Glutamatergic neuron (in vitro differentiated cells): ENCODE data around the gene ARHGAP31. TPM values are rescaled to one million over a fixed set of nuclear protein-coding genes. Genes with fewer than 3 reads are reported as not detected.
A peak's percentile ranks its signal among the peaks of the same experiment; 100 is the strongest.

Experiments used
- DNase-seq: peaks from one replicate; pipeline ENCODE4 v3.0.0; 2022
- H3K27ac Mint-ChIP-seq: one replicate; pipeline ENCODE4 v1.8.0; 2020; ENCODE audit warnings: mild to moderate bottlenecking, mixed read lengths, inconsistent platforms; ENCODE audit not compliant: unreplicated experiment
- H3K27me3 Mint-ChIP-seq: one replicate; pipeline ENCODE4 v1.8.0; 2020; ENCODE audit warnings: mild to moderate bottlenecking, moderate library complexity, mixed read lengths, inconsistent platforms; ENCODE audit not compliant: unreplicated experiment
- H3K36me3 Mint-ChIP-seq: one replicate; pipeline ENCODE4 v1.8.0; 2020; ENCODE audit warnings: mild to moderate bottlenecking, mixed read lengths, inconsistent platforms; ENCODE audit not compliant: unreplicated experiment
- H3K4me1 Mint-ChIP-seq: one replicate; pipeline ENCODE4 v1.8.0; 2020; ENCODE audit warnings: mild to moderate bottlenecking, low read depth, mixed read lengths, inconsistent platforms; ENCODE audit not compliant: unreplicated experiment
- H3K4me3 Mint-ChIP-seq: one replicate; pipeline ENCODE4 v1.8.0; 2020; ENCODE audit warnings: mild to moderate bottlenecking, mixed read lengths, inconsistent platforms; ENCODE audit not compliant: unreplicated experiment
- H3K9me3 Mint-ChIP-seq: one replicate; pipeline ENCODE4 v1.8.0; 2020; ENCODE audit warnings: mild to moderate bottlenecking, moderate library complexity, mixed read lengths, inconsistent platforms; ENCODE audit not compliant: unreplicated experiment
- CTCF ChIP-seq: fragments of 200-600 bp; sonication (generic); IDR thresholded peaks from one replicate; pipeline ENCODE4 v1.5.0; 2021; ENCODE audit not compliant: partially characterized antibody, unreplicated experiment
- total RNA-seq: library from RNA; stranded (reverse); fragmentation: NEBNext Ultra II Directional; extraction: Animal tissue kit (Norgen Biotek cat#: 25700); gene quantifications from one replicate; pipeline ENCODE4 v1.2.1, GENCODE V29; 2021; ENCODE audit not compliant: unreplicated experiment

Gene ARHGAP31
- total RNA-seq, 1 donor from 2014 or later = 0.20 TPM

- no peak for DNase-seq
- Mint-ChIP-seq H3K27ac (no peak overlapping the region), H3K4me3 (no peak overlapping the region), H3K36me3 (peaks cover 3% of the 10 kb centered on the region), H3K27me3 (peaks cover 2% of the 10 kb centered on the region), H3K9me3 (peaks cover 3% of the 10 kb centered on the region), H3K4me1 (peaks cover 6% of the 10 kb centered on the region)
- no peak for TF ChIP-seq CTCF
Observed at GRCh38 chr3:119276680-119277079, 17.5 kb upstream of the ARHGAP31 start.

GRCh38 chr3:119279101-119279554 lies 15.1 kb upstream of the ARHGAP31 start:
- Mint-ChIP-seq H3K27me3 (peaks cover 2% of the 10 kb centered on the region), H3K4me3 (no peak overlapping the region), H3K4me1 (peaks cover 6% of the 10 kb centered on the region), H3K27ac (peak overlapping the region; percentile 26), H3K36me3 (peaks cover 16% of the 10 kb centered on the region), H3K9me3 (peaks cover 2% of the 10 kb centered on the region)
- no peak for TF ChIP-seq CTCF
- no peak for DNase-seq

GRCh38 chr3:119279584-119280243 lies 14.5 kb upstream of the ARHGAP31 start:
- DNase-seq = no peak
- Mint-ChIP-seq H3K9me3 (peaks cover 2% of the 10 kb centered on the region), H3K27ac (no peak overlapping the region), H3K4me3 (no peak overlapping the region), H3K27me3 (peaks cover 2% of the 10 kb centered on the region), H3K4me1 (peaks cover 6% of the 10 kb centered on the region), H3K36me3 (peaks cover 17% of the 10 kb centered on the region)
- no peak for TF ChIP-seq CTCF

- Mint-ChIP-seq H3K9me3 (peaks cover 11% of the 10 kb centered on the region), H3K4me3 (no peak overlapping the region), H3K27ac (no peak overlapping the region), H3K36me3 (peaks cover 12% of the 10 kb centered on the region), H3K27me3 (peaks cover 13% of the 10 kb centered on the region), H3K4me1 (peaks cover 8% of the 10 kb centered on the region)
- DNase-seq = no peak
- no peak for TF ChIP-seq CTCF
Observed at GRCh38 chr3:119288669-119289403, 5.3 kb upstream of the ARHGAP31 start.

- Mint-ChIP-seq H3K36me3 (peaks cover 12% of the 10 kb centered on the region), H3K9me3 (peaks cover 11% of the 10 kb centered on the region), H3K27ac (no peak overlapping the region), H3K27me3 (peaks cover 13% of the 10 kb centered on the region), H3K4me1 (peaks cover 8% of the 10 kb centered on the region), H3K4me3 (no peak overlapping the region)
- no peak for DNase-seq
- TF ChIP-seq CTCF = no peak
Observed at GRCh38 chr3:119289404-119289770, 4.8 kb upstream of the ARHGAP31 start.
